MG63 (cell line): ENCODE results near the gene TRDN. TPM values are rescaled to one million over a fixed set of nuclear protein-coding genes. Genes with fewer than 3 reads are reported as not detected.

Experiments
- DNase-seq: peaks from one replicate; pipeline ENCODE4 v3.0.0-alpha.2; 2020
- H3K27me3 ChIP-seq: fragments of 250-450 bp; sonication (Bioruptor Pico); 2 replicates; pipeline ENCODE4 v1.5.1; 2020; ENCODE audit warnings: mild to moderate bottlenecking, moderate library complexity
- H3K36me3 ChIP-seq: fragments of 250-450 bp; sonication (Bioruptor Pico); 2 replicates; pipeline ENCODE4 v1.5.1; 2020; ENCODE audit warnings: mild to moderate bottlenecking, moderate library complexity
- H3K4me3 ChIP-seq: fragments of 250-450 bp; sonication (Bioruptor Pico); 2 replicates; pipeline ENCODE4 v1.5.1; 2020; ENCODE audit warnings: mild to moderate bottlenecking, moderate library complexity
- H3K9me3 ChIP-seq: fragments of 250-450 bp; sonication (Bioruptor Pico); 2 replicates; pipeline ENCODE4 v1.5.1; 2020; ENCODE audit warnings: mild to moderate bottlenecking, moderate library complexity
- total RNA-seq: library from RNA; depleted of rRNA; stranded (reverse); fragments of >200 nt; shearing (Covaris generic); gene quantifications from 2 replicates; pipeline ENCODE4 v1.2.3, GENCODE V29; 2014; ENCODE audit warnings: low replicate concordance

The TRDN gene
- total RNA-seq, 1 experiment from 2014 or later: not detected

GRCh38 chr6:123418071-123418470, 218.7 kb downstream of the TRDN start:
- Histone ChIP-seq H3K9me3 (no peaks in the 10 kb centered on the region), H3K27me3 (no peaks in the 10 kb centered on the region), H3K4me3 (no peak overlapping the region), H3K36me3 (no peaks in the 10 kb centered on the region)
- DNase-seq: no peak

GRCh38 chr6:123417535-123417934, 219.2 kb downstream of the TRDN start:
- DNase-seq: no peak
- Histone ChIP-seq H3K27me3 (no peaks in the 10 kb centered on the region), H3K36me3 (no peaks in the 10 kb centered on the region), H3K4me3 (no peak overlapping the region), H3K9me3 (no peaks in the 10 kb centered on the region)

- no peak overlapping the region for H3K4me3 ChIP-seq
- no peaks in the 10 kb centered on the region for H3K9me3 ChIP-seq
- DNase-seq: peak; percentile 13
- H3K36me3 ChIP-seq: no peaks in the 10 kb centered on the region
- no peaks in the 10 kb centered on the region for H3K27me3 ChIP-seq
Measured at GRCh38 chr6:123415844-123416468, 220.8 kb downstream of the TRDN start.

GRCh38 chr6:123404975-123405374, 231.8 kb downstream of the TRDN start:
- H3K27me3 ChIP-seq: no peaks in the 10 kb centered on the region
- no peak for DNase-seq
- no peaks in the 10 kb centered on the region for H3K9me3 ChIP-seq
- H3K36me3 ChIP-seq: no peaks in the 10 kb centered on the region
- no peak overlapping the region for H3K4me3 ChIP-seq

GRCh38 chr6:123402052-123402451, 234.7 kb downstream of the TRDN start:
- H3K4me3 ChIP-seq: no peak overlapping the region
- no peak for DNase-seq
- H3K36me3 ChIP-seq: no peaks in the 10 kb centered on the region

GRCh38 chr6:123398072-123398471, 238.7 kb downstream of the TRDN start:
- DNase-seq: no peak
- H3K4me3 ChIP-seq: no peak overlapping the region
- no peaks in the 10 kb centered on the region for H3K9me3 ChIP-seq
- H3K36me3 ChIP-seq: no peaks in the 10 kb centered on the region
- no peaks in the 10 kb centered on the region for H3K27me3 ChIP-seq

More at GRCh38 chr6:123402052-123402451, 234.7 kb downstream of the TRDN start:
- Histone ChIP-seq H3K9me3 (no peaks in the 10 kb centered on the region), H3K27me3 (no peaks in the 10 kb centered on the region)

- Histone ChIP-seq H3K9me3 (no peaks in the 10 kb centered on the region), H3K4me3 (no peak overlapping the region), H3K27me3 (no peaks in the 10 kb centered on the region; the same call in 1 of the 2 replicates), H3K36me3 (no peaks in the 10 kb centered on the region)
- no peak for DNase-seq
Measured at GRCh38 chr6:123393331-123393730, 243.4 kb downstream of the TRDN start.

- Histone ChIP-seq H3K27me3 (no peaks in the 10 kb centered on the region; the same call in 1 of the 2 replicates), H3K4me3 (no peak overlapping the region), H3K9me3 (no peaks in the 10 kb centered on the region), H3K36me3 (no peaks in the 10 kb centered on the region)
- no peak for DNase-seq
Measured at GRCh38 chr6:123383718-123384117, 253.0 kb downstream of the TRDN start.

- Histone ChIP-seq H3K27me3 (no peaks in the 10 kb centered on the region; the same call in 1 of the 2 replicates), H3K36me3 (no peaks in the 10 kb centered on the region), H3K9me3 (no peaks in the 10 kb centered on the region), H3K4me3 (no peak overlapping the region)
- no peak for DNase-seq
Measured at GRCh38 chr6:123380257-123380656, 256.5 kb downstream of the TRDN start.

GRCh38 chr6:123372737-123373136, 264.0 kb downstream of the TRDN start:
- no peaks in the 10 kb centered on the region for H3K27me3 ChIP-seq
- H3K4me3 ChIP-seq: no peak overlapping the region
- no peaks in the 10 kb centered on the region for H3K36me3 ChIP-seq
- no peaks in the 10 kb centered on the region for H3K9me3 ChIP-seq
- DNase-seq: no peak

GRCh38 chr6:123363912-123364311, 272.8 kb downstream of the TRDN start:
- Histone ChIP-seq H3K36me3 (no peaks in the 10 kb centered on the region), H3K27me3 (no peaks in the 10 kb centered on the region), H3K4me3 (no peak overlapping the region), H3K9me3 (no peaks in the 10 kb centered on the region)
- DNase-seq: no peak

GRCh38 chr6:123360359-123360758, 276.4 kb downstream of the TRDN start:
- no peak for DNase-seq
- Histone ChIP-seq H3K36me3 (no peaks in the 10 kb centered on the region), H3K4me3 (no peak overlapping the region), H3K9me3 (no peaks in the 10 kb centered on the region), H3K27me3 (no peaks in the 10 kb centered on the region)

GRCh38 chr6:123352705-123353104, 284.0 kb downstream of the TRDN start:
- Histone ChIP-seq H3K27me3 (no peaks in the 10 kb centered on the region), H3K9me3 (no peaks in the 10 kb centered on the region), H3K4me3 (no peak overlapping the region), H3K36me3 (no peaks in the 10 kb centered on the region)
- DNase-seq: no peak

GRCh38 chr6:123352279-123352678, 284.5 kb downstream of the TRDN start:
- Histone ChIP-seq H3K4me3 (no peak overlapping the region), H3K27me3 (no peaks in the 10 kb centered on the region), H3K36me3 (no peaks in the 10 kb centered on the region), H3K9me3 (no peaks in the 10 kb centered on the region)
- DNase-seq: no peak

- DNase-seq: no peak
- no peak overlapping the region for H3K4me3 ChIP-seq
- no peaks in the 10 kb centered on the region for H3K36me3 ChIP-seq
- no peaks in the 10 kb centered on the region for H3K27me3 ChIP-seq
- H3K9me3 ChIP-seq: no peaks in the 10 kb centered on the region
Measured at GRCh38 chr6:123343836-123344235, 292.9 kb downstream of the TRDN start.

GRCh38 chr6:123338394-123338793, 298.4 kb downstream of the TRDN start:
- Histone ChIP-seq H3K27me3 (no peaks in the 10 kb centered on the region), H3K36me3 (no peaks in the 10 kb centered on the region), H3K9me3 (no peaks in the 10 kb centered on the region), H3K4me3 (no peak overlapping the region)
- no peak for DNase-seq

- no peak overlapping the region for H3K4me3 ChIP-seq
- no peaks in the 10 kb centered on the region for H3K36me3 ChIP-seq
- H3K27me3 ChIP-seq: no peaks in the 10 kb centered on the region
- H3K9me3 ChIP-seq: no peaks in the 10 kb centered on the region
- no peak for DNase-seq
Measured at GRCh38 chr6:123333000-123333756, 303.6 kb downstream of the TRDN start.

GRCh38 chr6:123332070-123332469, 304.7 kb downstream of the TRDN start:
- H3K9me3 ChIP-seq: no peaks in the 10 kb centered on the region
- no peaks in the 10 kb centered on the region for H3K27me3 ChIP-seq
- DNase-seq: no peak
- no peak overlapping the region for H3K4me3 ChIP-seq
- no peaks in the 10 kb centered on the region for H3K36me3 ChIP-seq
